Activated CD4-positive, alpha-beta memory T cell treated with anti-CD3 and anti-CD28 coated beads for 36 hours (primary cell): Measurements from ENCODE around the gene TOR1B. TPM values are rescaled to one million over a fixed set of nuclear protein-coding genes. Genes with fewer than 3 reads are reported as not detected.

Experiments used
- CTCF ChIA-PET: fragments of 350-600 bp; sonication (Branson Sonifier 250); formaldehyde crosslinking; loops from one replicate; lab custom pipeline; 2021; ENCODE audit warnings: antibody characterized with exemption, inconsistent platforms; lab: Charles Lee
- POLR2A ChIA-PET: fragments of 350-600 bp; sonication (Branson Sonifier 250); formaldehyde crosslinking; loops from one replicate; lab custom pipeline; 2021; ENCODE audit warnings: antibody characterized with exemption; lab: Charles Lee
- DNase-seq: peaks from one replicate; pipeline ENCODE4 v3.0.0-alpha.2; 2020
- H3K27ac Mint-ChIP-seq: one replicate; pipeline ENCODE4 v1.8.0; 2021; ENCODE audit warnings: mixed read lengths
- H3K27me3 Mint-ChIP-seq: one replicate; pipeline ENCODE4 v1.8.0; 2021; ENCODE audit warnings: mixed read lengths
- H3K36me3 Mint-ChIP-seq: one replicate; pipeline ENCODE4 v1.8.0; 2021; ENCODE audit warnings: mixed read lengths
- H3K4me1 Mint-ChIP-seq: one replicate; pipeline ENCODE4 v1.8.0; 2021; ENCODE audit warnings: low read depth, mixed read lengths
- H3K4me3 Mint-ChIP-seq: one replicate; pipeline ENCODE4 v1.8.0; 2021; ENCODE audit warnings: mild to moderate bottlenecking, mixed read lengths
- H3K9me3 Mint-ChIP-seq: one replicate; pipeline ENCODE4 v1.8.0; 2021; ENCODE audit warnings: mixed read lengths
- intact Hi-C: fragments of 100-400 bp; cut with micrococcal nuclease; formaldehyde crosslinking; loops from one replicate; pipeline ENCODE4 v1.15.1; 2023
- total RNA-seq, 2 experiments: library from RNA; stranded (reverse); gene quantifications; one replicate each; pipeline ENCODE4 v1.2.3, GENCODE V29; 2021

Gene TOR1B
- total RNA-seq, 2 experiments from 2014 or later: 20.6 to 23.0 TPM

DNA sequence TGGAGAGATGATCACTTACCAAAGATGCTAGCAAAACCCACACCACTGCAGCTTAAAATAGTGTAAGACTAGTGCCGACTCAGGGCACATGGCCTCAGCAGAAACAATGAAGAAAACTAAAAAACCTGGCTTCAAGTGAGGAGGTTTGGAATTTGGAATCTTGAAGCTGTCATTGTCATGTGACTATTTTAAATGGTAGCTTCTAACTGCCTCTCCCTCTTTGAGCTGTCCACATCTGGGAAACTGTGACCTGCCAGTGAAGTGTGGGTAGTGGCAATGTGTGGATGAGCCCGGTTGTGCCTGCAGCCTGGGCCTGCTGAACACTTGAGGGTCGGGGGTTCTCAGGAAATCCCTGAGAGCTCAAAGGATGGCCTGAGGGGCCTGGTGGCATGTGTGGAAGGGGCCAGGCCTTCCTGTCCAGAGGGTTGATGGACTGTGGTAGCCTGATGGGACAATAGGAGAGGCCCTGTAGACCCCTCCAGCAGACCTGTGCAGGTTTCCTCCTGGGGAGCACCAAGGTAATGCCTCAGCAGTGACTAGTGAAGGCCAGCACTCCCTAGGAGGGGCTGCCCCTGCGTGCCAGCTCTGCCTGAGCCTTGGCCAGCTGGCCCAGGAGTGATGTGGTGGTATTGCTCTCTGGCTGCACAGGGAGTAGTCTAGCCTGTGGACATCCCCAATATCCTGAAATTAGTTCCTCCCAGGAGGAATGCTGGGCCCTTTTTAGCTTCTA, 45.9 kb downstream of the TOR1B start:
- no peak overlapping the region for H3K27ac Mint-ChIP-seq

DNA sequence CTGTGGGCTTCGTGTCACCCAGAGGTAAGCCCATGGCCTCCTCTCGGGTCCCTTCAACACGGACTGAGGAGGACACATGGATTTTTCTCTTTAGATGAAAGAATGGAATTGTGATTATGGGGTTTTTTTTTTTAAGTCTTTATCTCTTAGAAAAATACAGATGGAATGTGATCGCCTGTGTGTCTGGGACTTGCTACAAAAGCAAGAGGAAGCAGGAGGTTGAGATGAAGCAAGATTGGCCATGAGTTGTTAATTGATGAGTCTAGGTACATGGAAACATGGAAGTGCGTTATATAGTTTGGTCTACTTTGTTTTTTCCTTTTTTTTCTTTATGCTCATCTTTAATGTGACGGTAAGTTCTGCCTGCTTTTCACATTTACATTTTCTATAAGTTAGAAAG, 46.9 kb downstream of the TOR1B start:
- Mint-ChIP-seq H3K27ac (no peak overlapping the region), H3K9me3 (no peaks in the 10 kb centered on the region), H3K4me3 (no peak overlapping the region), H3K36me3 (peaks cover 29% of the 10 kb centered on the region), H3K27me3 (no peaks in the 10 kb centered on the region), H3K4me1 (peaks cover 28% of the 10 kb centered on the region)
- ChIA-PET POLR2A (no interaction called here), CTCF (no interaction called here)
- intact Hi-C loops: no loop called here
- no peak for DNase-seq

More for the DNA sequence above, 45.9 kb downstream of the TOR1B start:
- no peaks in the 10 kb centered on the region for H3K27me3 Mint-ChIP-seq
- no peaks in the 10 kb centered on the region for H3K9me3 Mint-ChIP-seq
- peaks cover 19% of the 10 kb centered on the region for H3K36me3 Mint-ChIP-seq
- ChIA-PET CTCF (no interaction called here), POLR2A (interaction anchor here (0.6 kb wide), 2 partner anchors 23 to 29 kb away, joined by 3 to 5 read pairs; no protein-coding TSS in a partner anchor)
- peaks cover 21% of the 10 kb centered on the region for H3K4me1 Mint-ChIP-seq
- no peak overlapping the region for H3K4me3 Mint-ChIP-seq
- intact Hi-C loops: no loop called here
- no peak for DNase-seq

DNA sequence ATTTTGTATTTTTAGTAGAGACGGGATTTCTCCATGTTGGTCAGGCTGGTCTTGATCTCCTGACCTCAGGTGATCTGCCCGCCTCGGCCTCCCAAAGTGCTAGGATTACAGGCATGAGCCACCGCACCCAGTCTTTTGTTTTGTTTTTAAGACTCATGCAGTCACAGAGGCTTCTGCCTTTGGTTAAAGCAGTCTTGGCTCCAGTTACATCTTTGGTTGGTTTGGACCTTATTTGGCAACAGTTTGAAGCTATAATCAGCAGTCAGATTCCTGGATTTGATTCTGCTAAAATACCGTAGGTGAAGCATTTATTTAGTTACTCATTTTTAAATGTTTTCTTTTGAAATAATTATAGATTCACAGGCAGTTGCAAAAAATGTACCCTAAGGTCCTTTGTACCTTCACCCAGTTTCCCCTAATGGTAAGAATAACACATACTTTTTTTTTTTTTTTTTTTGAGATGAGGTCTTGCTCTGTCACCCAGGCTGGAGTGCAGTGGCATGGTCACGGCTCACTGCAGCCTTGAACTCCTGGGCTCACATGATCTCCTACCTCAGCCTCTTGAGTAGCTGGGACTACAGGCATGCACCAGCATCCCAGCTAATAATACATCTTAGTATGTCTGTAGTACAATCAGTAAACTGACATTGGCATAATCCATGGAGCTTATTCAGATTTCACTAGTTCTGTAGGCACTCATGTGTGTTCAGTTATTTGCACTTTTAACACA, 48.0 kb downstream of the TOR1B start:
- no peaks in the 10 kb centered on the region for H3K27me3 Mint-ChIP-seq
- peaks cover 37% of the 10 kb centered on the region for H3K36me3 Mint-ChIP-seq
- ChIA-PET CTCF (interaction anchor here (1.5 kb wide), 1 partner anchor 10 kb away, joined by 4 read pairs; no protein-coding TSS in a partner anchor), POLR2A (no interaction called here)
- no peak overlapping the region for H3K4me3 Mint-ChIP-seq
- intact Hi-C loops: no loop called here
- DNase-seq: no peak
- no peaks in the 10 kb centered on the region for H3K9me3 Mint-ChIP-seq
- no peak overlapping the region for H3K27ac Mint-ChIP-seq
- peaks cover 23% of the 10 kb centered on the region for H3K4me1 Mint-ChIP-seq

DNA sequence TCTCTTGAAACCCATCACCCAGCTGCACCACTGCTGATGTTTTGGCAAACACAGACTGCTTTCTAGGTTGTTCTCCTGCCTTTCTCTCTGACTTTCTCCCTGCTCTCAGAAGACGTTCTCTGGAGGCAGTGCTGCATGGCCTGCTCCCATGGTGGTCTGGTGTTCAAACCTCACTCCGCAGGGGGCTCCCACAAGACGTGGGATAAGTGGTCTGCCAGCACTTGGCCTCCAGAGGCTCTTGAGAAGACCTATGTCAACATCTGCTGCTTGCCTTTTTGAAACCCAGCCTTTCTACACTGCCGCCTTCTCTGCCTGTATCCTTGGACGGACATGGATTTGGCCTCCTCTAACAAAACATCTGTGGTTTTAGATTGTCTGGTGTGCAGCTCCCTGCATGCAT, 48.8 kb downstream of the TOR1B start:
- H3K27me3 Mint-ChIP-seq: no peaks in the 10 kb centered on the region
- peaks cover 37% of the 10 kb centered on the region for H3K36me3 Mint-ChIP-seq
- H3K9me3 Mint-ChIP-seq: no peaks in the 10 kb centered on the region
- ChIA-PET CTCF (interaction anchor here (1.5 kb wide), 1 partner anchor 9 kb away, joined by 4 read pairs; no protein-coding TSS in a partner anchor), POLR2A (no interaction called here)
- H3K4me1 Mint-ChIP-seq: peaks cover 23% of the 10 kb centered on the region
- H3K27ac Mint-ChIP-seq: no peak overlapping the region
- no peak overlapping the region for H3K4me3 Mint-ChIP-seq
- DNase-seq: no peak
- intact Hi-C loops: no loop called here

- H3K27me3 Mint-ChIP-seq: no peaks in the 10 kb centered on the region
- H3K9me3 Mint-ChIP-seq: no peaks in the 10 kb centered on the region
- POLR2A ChIA-PET: no interaction called here
- no peak overlapping the region for H3K4me3 Mint-ChIP-seq
- H3K27ac Mint-ChIP-seq: no peak overlapping the region
- intact Hi-C loops: no loop called here
- CTCF ChIA-PET: no interaction called here
- peaks cover 35% of the 10 kb centered on the region for H3K36me3 Mint-ChIP-seq
- peaks cover 28% of the 10 kb centered on the region for H3K4me1 Mint-ChIP-seq
- DNase-seq: no peak
These were observed 49.6 kb downstream of the TOR1B start for GRCh38 chr9:129852579-129852978.

DNA sequence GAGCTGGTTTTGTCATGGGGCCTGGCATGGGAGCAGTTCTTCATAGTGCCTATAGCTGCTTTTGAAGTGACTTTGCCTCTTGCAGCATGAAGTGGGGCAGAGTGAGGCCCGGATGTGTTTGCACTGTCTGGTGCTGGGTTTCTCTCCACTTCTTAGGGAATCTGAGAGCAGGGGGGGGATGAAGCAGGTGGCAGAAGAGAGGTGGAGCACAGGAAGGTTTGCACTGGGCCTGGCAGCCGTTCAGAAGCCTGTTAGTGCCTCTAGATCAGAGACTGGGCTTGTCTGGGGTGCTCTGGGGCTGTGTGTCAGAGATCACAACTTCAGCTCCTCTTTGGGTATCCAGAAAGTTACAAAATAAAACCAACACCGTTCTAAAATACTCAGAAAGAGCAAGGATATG, 50.6 kb downstream of the TOR1B start:
- CTCF ChIA-PET: interaction anchor here (0.9 kb wide), 1 partner anchor 12 kb away, joined by 4 read pairs; no protein-coding TSS in a partner anchor
- DNase-seq: no peak
- Mint-ChIP-seq H3K36me3 (peaks cover 41% of the 10 kb centered on the region), H3K4me1 (peaks cover 25% of the 10 kb centered on the region), H3K9me3 (no peaks in the 10 kb centered on the region), H3K27me3 (no peaks in the 10 kb centered on the region), H3K27ac (peak overlapping the region; percentile 39), H3K4me3 (no peak overlapping the region)
- intact Hi-C loops: no loop called here
- POLR2A ChIA-PET: interaction anchor here (0.9 kb wide), 1 partner anchor 19 kb away, joined by 3 read pairs; the partner anchor contains the start of gene C9orf78

DNA sequence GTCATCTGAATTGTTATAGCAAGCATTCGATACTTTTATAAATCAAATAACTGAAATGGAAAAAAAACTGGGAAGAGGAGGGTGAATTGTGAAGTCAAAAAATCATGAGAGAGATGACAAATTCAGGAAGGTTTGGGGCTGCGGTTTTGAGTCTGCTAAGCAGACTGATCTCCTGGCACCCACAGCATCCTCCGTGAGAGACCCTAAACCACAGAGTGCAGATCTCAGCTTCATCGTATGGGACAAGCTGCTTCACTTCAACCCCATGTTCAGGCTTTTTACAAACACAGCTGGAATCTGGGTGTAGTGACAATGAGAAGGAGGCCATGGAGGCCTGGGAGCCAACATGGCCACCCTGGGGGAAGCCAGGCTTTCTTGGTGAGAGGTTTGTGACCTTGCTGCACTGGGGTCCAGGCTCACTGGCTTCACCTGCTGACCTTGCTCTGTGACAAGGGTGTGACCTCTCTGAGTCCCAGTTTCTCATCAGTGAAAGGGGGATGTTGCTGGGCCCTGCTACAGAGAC, 51.7 kb downstream of the TOR1B start:
- H3K27ac Mint-ChIP-seq: peak overlapping the region; percentile 50
- H3K4me1 Mint-ChIP-seq: peaks cover 25% of the 10 kb centered on the region
- intact Hi-C loops: no loop called here
- DNase-seq: no peak
- ChIA-PET POLR2A (interaction anchor here (0.9 kb wide), 1 partner anchor 20 kb away, joined by 3 read pairs; the partner anchor contains the start of gene C9orf78), CTCF (no interaction called here)
- peaks cover 42% of the 10 kb centered on the region for H3K36me3 Mint-ChIP-seq
- no peak overlapping the region for H3K4me3 Mint-ChIP-seq
- no peaks in the 10 kb centered on the region for H3K9me3 Mint-ChIP-seq
- H3K27me3 Mint-ChIP-seq: no peaks in the 10 kb centered on the region

DNA sequence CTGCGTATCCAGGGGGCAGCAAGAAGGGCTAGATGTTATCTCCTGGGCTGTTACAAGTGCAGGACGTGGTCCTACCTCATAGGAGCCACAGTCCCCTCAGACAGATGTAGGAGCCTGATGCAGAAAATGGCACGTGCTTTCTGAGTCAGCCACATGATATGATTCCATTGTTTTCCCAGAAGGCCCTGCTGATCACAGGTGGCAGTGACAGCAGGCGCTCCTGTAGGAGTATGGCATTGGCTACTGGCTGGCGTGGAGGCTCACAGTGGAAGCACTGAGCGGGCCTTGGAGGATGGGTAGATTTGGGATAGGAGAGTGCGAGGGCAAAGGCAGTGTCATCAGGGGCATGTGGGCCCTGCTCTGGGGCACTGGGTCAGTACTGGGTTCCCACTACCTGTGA, 54.2 kb downstream of the TOR1B start:
- ChIA-PET CTCF (no interaction called here), POLR2A (no interaction called here)
- intact Hi-C loops: no loop called here
- Mint-ChIP-seq H3K27me3 (no peaks in the 10 kb centered on the region), H3K9me3 (no peaks in the 10 kb centered on the region), H3K27ac (peak overlapping the region; percentile 58), H3K36me3 (peaks cover 50% of the 10 kb centered on the region), H3K4me1 (peaks cover 44% of the 10 kb centered on the region), H3K4me3 (no peak overlapping the region)
- DNase-seq: no peak

DNA sequence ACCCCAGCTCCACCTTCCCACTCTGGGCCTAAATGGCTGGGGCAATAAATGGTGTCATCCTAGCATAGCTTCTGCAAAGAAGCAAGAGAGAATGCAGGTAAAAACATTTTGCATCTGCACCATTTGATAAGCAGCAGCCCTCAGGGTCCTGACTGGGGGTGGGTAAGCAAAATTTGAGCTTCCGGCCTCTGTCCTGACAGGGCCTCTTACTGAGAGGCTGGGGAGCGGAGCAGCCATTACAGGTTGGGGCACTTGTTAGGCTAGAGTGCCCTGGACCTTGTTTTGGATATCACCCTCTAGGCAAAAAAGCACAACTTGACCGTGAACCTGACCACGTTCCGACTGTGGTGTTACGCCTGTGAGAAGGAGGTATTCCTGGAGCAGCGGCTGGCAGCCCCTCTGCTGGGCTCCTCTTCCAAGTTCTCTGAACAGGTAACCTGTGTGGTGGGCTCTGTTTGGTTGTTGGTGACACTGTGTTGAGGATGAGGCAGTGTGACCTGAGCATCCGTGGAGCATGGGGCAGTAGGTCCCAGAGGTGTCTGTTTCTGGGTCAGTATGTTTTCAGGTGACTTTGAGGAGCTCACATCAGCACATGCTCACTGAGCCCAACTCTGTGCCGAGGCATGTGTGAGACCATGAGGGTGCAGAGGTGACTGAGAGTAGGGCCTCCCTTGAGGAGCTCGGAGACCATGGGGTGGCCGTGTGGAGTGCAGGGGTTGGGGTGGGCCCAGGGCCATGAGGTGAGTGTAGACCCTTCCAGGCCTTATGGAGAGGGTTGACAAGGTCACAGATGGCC, 55.4 kb downstream of the TOR1B start:
- intact Hi-C loops: no loop called here
- Mint-ChIP-seq H3K4me1 (peaks cover 50% of the 10 kb centered on the region), H3K36me3 (peaks cover 48% of the 10 kb centered on the region), H3K27me3 (no peaks in the 10 kb centered on the region), H3K4me3 (no peak overlapping the region), H3K9me3 (no peaks in the 10 kb centered on the region), H3K27ac (peak overlapping the region; percentile 52)
- no peak for DNase-seq
- ChIA-PET CTCF (interaction anchor here (0.8 kb wide), 1 partner anchor 120 kb away, joined by 3 read pairs; no protein-coding TSS in a partner anchor), POLR2A (no interaction called here)
